ENCODE data around the gene FAM118B. TPM values are rescaled to one million over a fixed set of nuclear protein-coding genes. Genes with fewer than 3 reads are reported as not detected.

The FAM118B gene
- 17.5 and 18.1 TPM in 2 replicates for total RNA-seq

GRCh38 chr11:126211236-126212088, at the start of gene FAM118B, which contains the start of gene RPUSD4:
Gene FAM118B (plus strand): TSS chr11:126211782. CDS start chr11:126235002, 23,220 bp downstream.
Gene RPUSD4 (minus strand): TSS chr11:126211650. CDS start chr11:126211638, 12 bp downstream.

GRCh38 chr11:126268708-126269579, 57.4 kb downstream of the FAM118B start, which contains the start of the genes FOXRED1 and SRPRA:
Gene FOXRED1 (plus strand): TSS chr11:126269154. CDS start chr11:126269207, 53 bp downstream.
Gene SRPRA (minus strand): TSS chr11:126268895. CDS start chr11:126268804, 91 bp downstream.

GRCh38 chr11:126282736-126283591, 71.4 kb downstream of the FAM118B start, which contains the start of gene TIRAP:
Gene TIRAP (plus strand): TSS chr11:126283093. CDS start chr11:126290895, 7,802 bp downstream.

GRCh38 chr11:126303623-126304456, 92.3 kb downstream of the FAM118B start, which contains the start of gene DCPS:
Gene DCPS (plus strand): TSS chr11:126304060. CDS start chr11:126304081, 21 bp downstream.

Other genes starting within 250 kb of the FAM118B start
- 1.1 and 1.7 TPM in 2 replicates for gene CDON, start 148.9 kb upstream of the FAM118B start, total RNA-seq
- gene RPUSD4, start 132 bp upstream of the FAM118B start, total RNA-seq = 16.6 and 18.4 TPM in 2 replicates
- gene SRPRA, start 57.1 kb downstream of the FAM118B start, total RNA-seq = 82.9 and 105 TPM in 2 replicates
- gene FOXRED1, start 57.4 kb downstream of the FAM118B start, total RNA-seq = 22.0 and 40.8 TPM in 2 replicates
- gene TIRAP, start 71.3 kb downstream of the FAM118B start, total RNA-seq = 1.6 and 2.8 TPM in 2 replicates
- 22.7 and 33.0 TPM in 2 replicates for gene DCPS, start 92.3 kb downstream of the FAM118B start, total RNA-seq
- 51.8 and 54.5 TPM in 2 replicates for gene ST3GAL4, start 143.9 kb downstream of the FAM118B start, total RNA-seq

Measured in hair follicular keratinocyte (primary cell).